NB4 (cell line): ENCODE results near the gene SLC5A2.
"Not testable (repeated sequence)": the region's sequence is repeated elsewhere in the genome, so short reads cannot be mapped to it uniquely, and the experiment has no call there.

Experiments used
- DNase-seq: peaks from one replicate; pipeline ENCODE4 v3.0.0; 2010; ENCODE audit warnings: low read depth
- H3K4me3 ChIP-seq: one replicate; pipeline ENCODE4 v1.5.1; 2011; ENCODE audit warnings: mild to moderate bottlenecking, low read depth, low read length, moderate library complexity
- MYC ChIP-seq: IDR thresholded peaks from 2 replicates; pipeline ENCODE4 v1.6.1; 2011; ENCODE audit warnings: low read depth, low read length
- POLR2A ChIP-seq: IDR thresholded peaks from 2 replicates; pipeline ENCODE4 v1.6.1; 2011; ENCODE audit warnings: mild to moderate bottlenecking; ENCODE audit not compliant: insufficient read length; ENCODE audit errors: extremely low read depth
- TF ChIP-seq, protein P1 (sequence below): IDR thresholded peaks from 2 replicates; pipeline ENCODE4 v1.6.1; 2011; ENCODE audit warnings: low read depth, low read length
- TF ChIP-seq, protein P2 (sequence below): IDR thresholded peaks from one replicate; pipeline ENCODE4 v1.5.1; 2012; ENCODE audit warnings: low read depth, low read length

The SLC5A2 gene

DNA sequence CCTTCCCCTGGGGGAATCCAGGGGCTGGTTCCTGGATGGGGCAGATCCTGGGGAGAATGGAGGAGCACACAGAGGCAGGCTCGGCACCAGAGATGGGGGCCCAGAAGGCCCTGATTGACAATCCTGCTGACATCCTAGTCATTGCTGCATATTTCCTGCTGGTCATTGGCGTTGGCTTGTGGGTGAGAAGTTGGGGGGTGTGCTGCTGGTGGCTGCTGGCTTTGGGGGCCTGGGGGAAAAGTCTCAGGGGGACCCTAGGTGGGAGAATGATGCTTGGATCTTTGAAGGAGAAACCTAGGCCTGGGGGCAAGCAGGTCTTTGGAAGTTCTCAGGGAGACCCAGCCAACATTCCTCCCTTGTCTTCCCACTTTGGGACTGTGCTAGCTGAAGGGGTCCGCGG is at the start of gene SLC5A2:
Gene SLC5A2 (plus strand): TSS at position 43 of the 400 bp plus-strand sequence. CDS start 14 bp downstream, at position 57.
- no peak for TF ChIP-seq MYC
- no peak for TF ChIP-seq POLR2A
- TF ChIP-seq, protein P1, sequence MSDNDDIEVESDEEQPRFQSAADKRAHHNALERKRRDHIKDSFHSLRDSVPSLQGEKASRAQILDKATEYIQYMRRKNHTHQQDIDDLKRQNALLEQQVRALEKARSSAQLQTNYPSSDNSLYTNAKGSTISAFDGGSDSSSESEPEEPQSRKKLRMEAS = no peak
- TF ChIP-seq, protein P2, sequence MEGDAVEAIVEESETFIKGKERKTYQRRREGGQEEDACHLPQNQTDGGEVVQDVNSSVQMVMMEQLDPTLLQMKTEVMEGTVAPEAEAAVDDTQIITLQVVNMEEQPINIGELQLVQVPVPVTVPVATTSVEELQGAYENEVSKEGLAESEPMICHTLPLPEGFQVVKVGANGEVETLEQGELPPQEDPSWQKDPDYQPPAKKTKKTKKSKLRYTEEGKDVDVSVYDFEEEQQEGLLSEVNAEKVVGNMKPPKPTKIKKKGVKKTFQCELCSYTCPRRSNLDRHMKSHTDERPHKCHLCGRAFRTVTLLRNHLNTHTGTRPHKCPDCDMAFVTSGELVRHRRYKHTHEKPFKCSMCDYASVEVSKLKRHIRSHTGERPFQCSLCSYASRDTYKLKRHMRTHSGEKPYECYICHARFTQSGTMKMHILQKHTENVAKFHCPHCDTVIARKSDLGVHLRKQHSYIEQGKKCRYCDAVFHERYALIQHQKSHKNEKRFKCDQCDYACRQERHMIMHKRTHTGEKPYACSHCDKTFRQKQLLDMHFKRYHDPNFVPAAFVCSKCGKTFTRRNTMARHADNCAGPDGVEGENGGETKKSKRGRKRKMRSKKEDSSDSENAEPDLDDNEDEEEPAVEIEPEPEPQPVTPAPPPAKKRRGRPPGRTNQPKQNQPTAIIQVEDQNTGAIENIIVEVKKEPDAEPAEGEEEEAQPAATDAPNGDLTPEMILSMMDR = no peak
- H3K4me3 ChIP-seq = no peak within 1 kb of the TSS
- DNase-seq = no peak

DNA sequence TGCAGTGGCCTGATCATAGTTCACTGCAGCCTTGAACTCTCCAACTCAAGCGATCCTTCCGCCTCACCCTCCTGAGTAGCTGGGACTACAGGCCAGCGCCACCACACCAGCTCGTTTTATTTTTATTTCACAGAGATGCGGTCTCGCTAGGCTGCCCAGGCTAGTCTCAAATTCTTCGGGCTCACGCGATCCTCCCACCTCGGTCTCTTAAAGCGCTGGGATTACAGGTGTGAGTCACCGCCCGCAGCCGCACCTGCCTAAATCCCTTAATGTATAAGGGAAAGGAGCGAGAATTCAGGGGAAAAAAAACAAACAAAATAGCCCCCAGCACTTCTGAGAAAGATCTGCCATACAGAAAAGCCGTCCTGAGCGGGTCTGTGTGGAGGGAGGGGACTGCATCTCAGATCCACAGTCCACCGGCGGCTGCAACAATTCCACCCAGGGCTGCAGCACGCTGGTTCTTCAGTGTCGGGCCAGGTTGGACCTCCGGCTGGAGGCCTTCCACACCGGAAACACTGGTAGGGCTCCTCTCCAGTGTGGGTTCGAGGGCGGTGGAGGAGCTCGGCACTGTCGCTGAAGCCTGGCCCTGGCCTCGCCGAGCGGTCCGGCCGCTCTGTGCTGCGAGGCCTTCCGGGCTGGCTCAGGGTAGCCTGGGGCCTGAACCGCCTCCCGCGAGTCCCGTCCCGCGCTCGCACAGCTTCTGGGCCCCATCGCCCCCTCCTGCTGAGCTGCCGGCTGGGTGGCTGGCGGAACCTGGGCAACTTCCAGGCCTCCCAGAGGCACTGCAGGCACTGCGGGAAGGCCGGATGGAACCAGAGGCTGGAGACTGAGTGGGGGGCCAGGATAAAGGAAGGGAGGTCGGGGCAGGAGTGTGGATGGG is 47.3 kb upstream of the SLC5A2 start:
- DNase-seq = no peak
- TF ChIP-seq POLR2A (no peak), MYC (no peak)
- TF ChIP-seq, protein P1 = no peak
- TF ChIP-seq, protein P2 = no peak
- no peak overlapping the region for H3K4me3 ChIP-seq

DNA sequence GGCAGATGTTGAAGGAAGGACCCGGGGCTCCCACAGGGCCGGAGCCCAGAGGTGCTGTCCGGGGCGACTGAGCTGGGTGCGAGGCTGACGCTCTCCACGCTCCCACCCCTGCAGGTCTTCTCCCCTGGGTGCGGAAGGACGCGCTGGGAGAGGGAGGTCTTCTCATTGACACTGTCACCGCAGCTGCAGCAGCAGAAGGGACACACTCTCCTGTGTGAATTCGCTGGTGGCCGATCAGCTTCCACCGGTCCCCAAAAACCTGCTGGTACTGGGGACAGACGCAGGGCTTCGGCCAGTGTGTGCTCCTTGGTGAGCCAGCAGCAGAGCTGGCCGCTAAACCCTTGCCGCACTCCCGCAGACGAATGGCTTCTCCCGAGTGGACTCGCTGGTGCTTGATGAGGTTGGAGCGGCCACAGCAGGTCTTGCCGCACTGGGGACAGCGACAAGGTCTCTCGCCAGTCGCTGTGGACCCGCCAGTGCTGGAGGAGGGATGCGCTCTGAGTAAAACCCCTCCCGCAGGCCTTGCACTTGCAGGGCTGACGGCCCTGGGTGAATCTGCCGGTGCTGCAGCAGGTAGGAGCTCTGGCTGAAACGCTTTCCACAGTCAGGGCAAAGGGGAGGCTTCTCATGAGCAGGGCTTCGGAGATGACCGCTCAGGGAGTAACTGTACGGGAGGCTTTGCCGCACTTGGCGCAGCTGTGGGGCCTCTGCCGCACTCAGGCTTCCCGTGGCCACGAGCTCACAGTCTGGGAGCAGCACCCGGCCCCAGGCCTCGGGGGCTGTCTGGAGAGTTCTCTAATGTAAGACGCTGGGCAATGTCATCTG is 46.5 kb upstream of the SLC5A2 start:
- H3K4me3 ChIP-seq = no peak overlapping the region
- no peak for DNase-seq
- TF ChIP-seq POLR2A (no peak), MYC (no peak)
- TF ChIP-seq, protein P1 = no peak
- TF ChIP-seq, protein P2 = no peak

DNA sequence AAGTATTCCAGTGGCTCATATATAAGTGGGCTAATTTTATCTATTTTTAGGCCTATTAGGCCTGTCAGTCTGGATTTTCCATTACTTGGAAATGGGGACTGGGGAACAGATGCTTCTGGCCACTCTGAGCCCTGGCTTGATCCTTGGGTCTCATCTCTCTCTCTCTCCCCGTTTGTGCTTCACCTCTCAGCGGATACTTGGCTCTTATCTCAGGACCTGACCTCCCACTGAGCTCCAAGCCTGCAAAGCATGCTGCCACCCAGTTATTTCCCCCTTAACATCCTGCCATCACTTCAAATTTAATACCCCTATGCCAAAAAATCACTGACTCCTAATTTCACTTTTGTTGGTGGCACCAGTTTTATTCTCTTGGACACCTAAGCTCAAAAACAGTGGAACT is 44.5 kb upstream of the SLC5A2 start:
- TF ChIP-seq MYC = no peak
- TF ChIP-seq, protein P2 = no peak
- TF ChIP-seq POLR2A = no peak
- TF ChIP-seq, protein P1 = no peak

DNA sequence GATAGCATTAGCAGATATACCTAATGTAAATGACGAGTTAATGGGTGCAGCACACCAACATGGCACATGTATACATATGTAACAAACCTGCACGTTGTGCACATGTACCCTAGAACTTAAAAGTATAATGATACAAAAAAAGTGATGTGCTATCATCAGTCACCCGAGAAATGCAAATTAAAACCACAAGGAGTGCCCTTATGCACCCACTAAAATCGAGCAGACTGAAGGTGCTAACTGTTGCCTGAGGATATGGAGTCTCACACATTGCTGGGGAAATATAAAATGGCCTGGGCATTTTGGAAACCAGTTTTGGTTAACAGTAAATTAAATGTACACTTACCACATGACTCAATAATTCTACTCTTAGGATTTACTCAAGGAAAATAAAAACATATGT is 43.9 kb upstream of the SLC5A2 start:
- not testable (repeated sequence) for H3K4me3 ChIP-seq

More for the DNA sequence above, 44.5 kb upstream of the SLC5A2 start:
- no peak for DNase-seq
- H3K4me3 ChIP-seq = no peak overlapping the region

DNA sequence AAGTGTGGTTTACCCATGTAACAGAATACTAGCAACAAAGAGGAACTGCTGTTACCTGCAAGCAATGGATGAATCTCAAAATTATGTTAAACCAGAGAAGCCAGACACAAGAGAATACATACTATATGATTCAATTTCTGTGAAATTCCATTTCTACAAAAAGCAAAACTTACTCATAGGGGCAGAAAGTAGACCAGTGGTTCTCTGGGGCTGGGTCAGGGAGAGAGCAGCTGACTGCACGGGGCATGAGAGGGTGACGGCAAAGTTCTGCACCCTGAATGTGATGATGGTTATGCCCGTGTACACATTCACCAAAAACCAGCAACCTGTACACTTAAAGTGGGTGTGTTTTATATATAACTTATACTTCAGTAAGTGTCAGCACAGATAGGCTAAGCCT is 43.4 kb upstream of the SLC5A2 start:
- DNase-seq = no peak
- no peak overlapping the region for H3K4me3 ChIP-seq
- TF ChIP-seq POLR2A (no peak), MYC (no peak)
- TF ChIP-seq, protein P2 = no peak

More for the DNA sequence above, 43.9 kb upstream of the SLC5A2 start:
- not testable (repeated sequence) for DNase-seq
